NCI-H748 (cell line): ENCODE measurements around the gene SLC30A10.
"Not testable (repeated sequence)": the region's sequence is repeated elsewhere in the genome, so short reads cannot be mapped to it uniquely, and the experiment has no call there.

Source experiments
- DNase-seq: peaks from one replicate; lab custom pipeline; 2025; ENCODE audit not compliant: unreplicated experiment; lab: John Stamatoyannopoulos, UW

The SLC30A10 gene

GRCh38 chr1:219927956-219928790, at the start of gene SLC30A10:
TSS of gene SLC30A10 (minus strand) at chr1:219928557. CDS start at chr1:219928440, 117 bp downstream.
- peak; percentile 52 for DNase-seq

- no peak for DNase-seq
Observed at GRCh38 chr1:219973213-219973612, 44.9 kb upstream of the SLC30A10 start.

- no peak for DNase-seq
Observed at GRCh38 chr1:219967361-219967760, 39.0 kb upstream of the SLC30A10 start.

GRCh38 chr1:219966071-219966349, 37.7 kb upstream of the SLC30A10 start:
- DNase-seq, result no peak

- no peak for DNase-seq
Observed at GRCh38 chr1:219965285-219966070, 37.1 kb upstream of the SLC30A10 start.

- DNase-seq, result peak; percentile 7
Observed at GRCh38 chr1:219963432-219963831, 35.1 kb upstream of the SLC30A10 start.

- no peak for DNase-seq
Observed at GRCh38 chr1:219961684-219962083, 33.3 kb upstream of the SLC30A10 start.

- DNase-seq, result no peak
Observed at GRCh38 chr1:219959540-219960203, 31.3 kb upstream of the SLC30A10 start.

GRCh38 chr1:219958875-219959417, 30.6 kb upstream of the SLC30A10 start:
- DNase-seq, result peak; percentile 24

- no peak for DNase-seq
Observed at GRCh38 chr1:219954736-219955421, 26.5 kb upstream of the SLC30A10 start.

GRCh38 chr1:219954052-219954451, 25.7 kb upstream of the SLC30A10 start:
- no peak for DNase-seq

- no peak for DNase-seq
Observed at GRCh38 chr1:219952361-219952760, 24.0 kb upstream of the SLC30A10 start.

- DNase-seq, result not testable (repeated sequence)
Observed at GRCh38 chr1:219949227-219949626, 20.9 kb upstream of the SLC30A10 start.

GRCh38 chr1:219948766-219949165, 20.4 kb upstream of the SLC30A10 start:
- not testable (repeated sequence) for DNase-seq

GRCh38 chr1:219945795-219946194, 17.4 kb upstream of the SLC30A10 start:
- DNase-seq, result no peak

GRCh38 chr1:219941179-219942118, 13.1 kb upstream of the SLC30A10 start:
- no peak for DNase-seq

- no peak for DNase-seq
Observed at GRCh38 chr1:219940707-219941106, 12.3 kb upstream of the SLC30A10 start.

GRCh38 chr1:219938706-219939105, 10.3 kb upstream of the SLC30A10 start:
- DNase-seq, result no peak

GRCh38 chr1:219933763-219934162, 5.4 kb upstream of the SLC30A10 start:
- not testable (repeated sequence) for DNase-seq

GRCh38 chr1:219931033-219931432, 2.7 kb upstream of the SLC30A10 start:
- DNase-seq, result no peak
